ENCODE data around the gene ATP13A4. TPM values are rescaled to one million over a fixed set of nuclear protein-coding genes. Genes with fewer than 3 reads are reported as not detected.

ATP13A4 gene
- total and polyA plus RNA-seq, 5 donors: 0.07 to 0.36 (median 0.25) TPM; not detected in 1

DNA sequence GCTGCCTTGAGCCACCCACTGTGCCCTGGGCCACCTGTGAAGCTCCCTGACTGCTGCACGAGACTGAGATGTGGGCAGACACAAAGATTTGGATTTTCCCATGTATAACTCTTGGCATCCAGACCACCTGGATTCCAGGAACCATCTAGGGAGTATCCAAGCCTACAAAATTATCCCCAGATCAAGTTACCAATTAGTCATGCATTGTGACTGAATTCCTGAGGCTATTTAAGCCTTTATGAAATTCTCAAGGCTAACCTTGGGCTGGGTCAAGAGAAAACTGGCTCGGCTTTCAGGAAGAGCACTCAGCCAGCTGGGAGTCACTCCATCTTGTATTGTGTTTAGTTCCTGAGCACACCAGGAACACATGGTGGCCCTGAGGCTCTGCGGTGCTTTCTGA, 162.8 kb downstream of the ATP13A4 start:
- DNase-seq: no peak
- no peaks in the 10 kb centered on the region for H3K27me3 ChIP-seq (ENCODE audit: control insufficient read depth, insufficient read depth)
- H3K4me1 ChIP-seq (ENCODE audit: control insufficient read depth, insufficient read depth, low read length): no peaks in the 10 kb centered on the region
- 76% methylated on average over 3 of the region's 3 CpGs for WGBS
- no peak overlapping the region for H3K4me3 ChIP-seq (ENCODE audit: low read length)
- no peak overlapping the region for H3K27ac ChIP-seq (ENCODE audit: low read length)
- intact Hi-C loops (cut with DNase I): no loop called here
- no peaks in the 10 kb centered on the region for H3K9me3 ChIP-seq (ENCODE audit: control insufficient read depth, low read length)
- no peak for ATAC-seq

DNA sequence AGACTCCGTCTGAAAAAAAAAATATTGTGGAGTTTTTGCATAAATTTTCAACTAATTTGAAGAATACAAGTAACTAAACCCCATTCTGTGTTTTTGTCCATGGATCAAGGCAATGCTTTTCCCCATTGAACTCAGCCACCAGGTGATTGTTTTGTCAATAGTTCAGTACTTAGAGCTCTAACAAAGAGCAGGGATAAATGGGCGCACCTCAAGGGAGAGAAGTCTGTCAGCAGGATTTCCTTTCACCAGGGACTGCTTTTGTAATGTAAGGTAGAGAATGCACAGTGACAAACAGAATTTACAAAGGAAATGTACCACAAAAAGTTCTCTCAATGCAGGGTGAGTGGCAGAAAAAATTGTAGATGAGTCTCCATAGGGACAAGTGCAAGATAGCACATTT, 165.4 kb downstream of the ATP13A4 start:
- 80% methylated on average over 2 of the region's 2 CpGs for WGBS
- H3K27me3 ChIP-seq (ENCODE audit: control insufficient read depth, insufficient read depth): no peaks in the 10 kb centered on the region
- no peaks in the 10 kb centered on the region for H3K9me3 ChIP-seq (ENCODE audit: control insufficient read depth, low read length)
- DNase-seq (no peak), ATAC-seq (no peak)
- no peaks in the 10 kb centered on the region for H3K4me1 ChIP-seq (ENCODE audit: control insufficient read depth, insufficient read depth, low read length)
- H3K4me3 ChIP-seq (ENCODE audit: low read length): no peak overlapping the region
- intact Hi-C loops (cut with DNase I): no loop called here
- H3K27ac ChIP-seq (ENCODE audit: low read length): no peak overlapping the region

DNA sequence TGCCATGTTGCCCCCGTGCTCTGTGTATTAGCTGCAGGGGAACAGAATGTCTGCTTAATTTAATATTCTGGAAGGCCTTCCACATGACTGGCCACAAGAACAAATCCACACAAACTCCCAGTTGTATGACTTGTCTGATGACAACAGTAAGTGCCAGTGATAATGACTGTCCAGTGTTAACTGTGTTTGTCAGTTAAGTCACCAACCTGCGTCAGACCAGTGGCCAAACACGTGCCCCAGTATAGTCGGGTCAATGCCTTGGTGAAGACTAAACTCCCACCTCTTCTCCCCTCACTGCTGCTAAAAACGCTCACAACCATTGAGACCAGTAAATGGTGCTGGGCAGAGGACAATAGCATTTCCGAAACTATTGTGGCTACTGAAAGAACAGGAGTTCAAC, 166.3 kb downstream of the ATP13A4 start:
- Histone ChIP-seq H3K4me1 (ENCODE audit: control insufficient read depth, insufficient read depth, low read length) (no peaks in the 10 kb centered on the region), H3K9me3 (ENCODE audit: control insufficient read depth, low read length) (no peaks in the 10 kb centered on the region), H3K27me3 (ENCODE audit: control insufficient read depth, insufficient read depth) (no peaks in the 10 kb centered on the region), H3K4me3 (ENCODE audit: low read length) (no peak overlapping the region), H3K27ac (ENCODE audit: low read length) (no peak overlapping the region)
- no peak for ATAC-seq
- 79% methylated on average over 6 of the region's 6 CpGs for WGBS
- DNase-seq: no peak
- intact Hi-C loops (cut with DNase I): no loop called here

DNA sequence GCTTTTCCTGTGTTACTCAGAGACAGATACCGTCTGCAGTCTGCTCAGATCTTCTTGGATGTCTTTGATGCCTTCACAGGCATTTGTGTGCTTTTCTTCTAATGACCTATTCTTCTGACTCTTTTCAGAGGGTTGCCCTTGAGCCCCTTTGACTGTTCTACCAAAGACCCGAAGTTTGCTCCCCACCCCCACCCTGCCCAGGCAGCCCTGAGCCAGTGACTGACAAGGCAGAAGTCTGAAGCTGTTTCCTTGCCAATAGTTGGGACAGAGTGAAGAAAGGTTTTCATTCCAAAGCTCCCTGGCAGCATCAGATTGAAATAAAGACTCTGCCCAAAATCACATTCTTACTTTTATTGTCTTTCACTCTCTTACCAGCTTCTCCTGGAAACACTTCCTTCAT, 167.1 kb downstream of the ATP13A4 start:
- no peak for DNase-seq
- 55% methylated on average over 2 of the region's 2 CpGs for WGBS
- H3K27me3 ChIP-seq (ENCODE audit: control insufficient read depth, insufficient read depth): no peaks in the 10 kb centered on the region
- no peak overlapping the region for H3K4me3 ChIP-seq (ENCODE audit: low read length)
- H3K9me3 ChIP-seq (ENCODE audit: control insufficient read depth, low read length): no peaks in the 10 kb centered on the region
- no peak overlapping the region for H3K27ac ChIP-seq (ENCODE audit: low read length)
- H3K4me1 ChIP-seq (ENCODE audit: control insufficient read depth, insufficient read depth, low read length): no peaks in the 10 kb centered on the region
- ATAC-seq: no peak
- intact Hi-C loops (cut with DNase I): no loop called here

DNA sequence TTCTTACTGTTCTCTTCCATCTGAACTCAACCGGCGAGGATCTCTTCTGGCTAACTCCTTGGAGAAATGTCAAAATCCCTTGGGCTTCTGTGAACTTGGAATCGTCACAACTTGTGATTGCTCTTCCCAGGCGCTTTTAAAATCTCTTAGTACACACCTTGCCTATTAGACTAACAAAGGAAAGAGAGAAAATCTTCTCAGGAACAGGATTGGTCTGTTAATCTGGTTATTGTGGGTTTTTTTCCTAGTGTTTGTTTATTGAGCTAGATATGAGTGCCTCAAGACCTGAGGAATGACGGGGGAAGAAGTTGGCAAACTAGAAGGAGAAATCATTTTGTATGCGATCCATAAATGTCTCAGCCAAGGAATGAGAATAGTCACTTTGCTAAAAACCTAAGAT, 176.0 kb downstream of the ATP13A4 start, which contains the start of gene ATP13A5:
Gene ATP13A5, minus strand, starts transcription at position 48 of the 400 bp plus-strand sequence. Its CDS starts 28 bp downstream, at position 20.
- Histone ChIP-seq H3K27me3 (ENCODE audit: control insufficient read depth, insufficient read depth) (no peaks in the 10 kb centered on the region), H3K4me1 (ENCODE audit: control insufficient read depth, insufficient read depth, low read length) (no peaks in the 10 kb centered on the region), H3K9me3 (ENCODE audit: control insufficient read depth, low read length) (no peaks in the 10 kb centered on the region), H3K27ac (ENCODE audit: low read length) (no peak within 1 kb of the TSS), H3K4me3 (ENCODE audit: low read length) (no peak within 1 kb of the TSS)
- 57% methylated on average over 6 of the region's 6 CpGs for WGBS
- ATAC-seq: no peak
- intact Hi-C loops (cut with DNase I): no loop called here
- no peak for DNase-seq

DNA sequence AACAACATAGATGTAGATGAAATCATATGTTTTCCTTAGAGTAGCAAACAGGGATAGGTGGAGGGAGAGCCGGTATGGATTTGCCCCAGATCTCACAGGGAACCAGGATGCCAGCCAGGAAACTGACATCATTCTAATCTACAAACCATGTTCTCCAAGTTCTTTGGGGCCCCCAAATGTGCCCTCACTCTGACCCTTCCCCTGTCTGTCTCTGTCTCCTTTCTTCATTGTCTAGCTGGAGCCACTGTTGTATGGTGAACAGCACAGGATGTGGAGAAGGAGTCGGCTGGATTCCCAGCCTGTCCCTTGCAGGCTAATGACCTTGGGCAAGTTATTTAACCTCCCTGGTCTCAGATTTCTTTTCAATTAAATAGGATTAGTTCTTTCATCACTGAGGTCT, 177.1 kb downstream of the ATP13A4 start:
- WGBS: 32% methylated on average over 2 of the region's 2 CpGs
- Histone ChIP-seq H3K27ac (ENCODE audit: low read length) (no peak overlapping the region), H3K4me1 (ENCODE audit: control insufficient read depth, insufficient read depth, low read length) (no peaks in the 10 kb centered on the region), H3K4me3 (ENCODE audit: low read length) (no peak overlapping the region), H3K9me3 (ENCODE audit: control insufficient read depth, low read length) (no peaks in the 10 kb centered on the region), H3K27me3 (ENCODE audit: control insufficient read depth, insufficient read depth) (no peaks in the 10 kb centered on the region)
- no peak for DNase-seq
- ATAC-seq: no peak
- intact Hi-C loops (cut with DNase I): no loop called here

DNA sequence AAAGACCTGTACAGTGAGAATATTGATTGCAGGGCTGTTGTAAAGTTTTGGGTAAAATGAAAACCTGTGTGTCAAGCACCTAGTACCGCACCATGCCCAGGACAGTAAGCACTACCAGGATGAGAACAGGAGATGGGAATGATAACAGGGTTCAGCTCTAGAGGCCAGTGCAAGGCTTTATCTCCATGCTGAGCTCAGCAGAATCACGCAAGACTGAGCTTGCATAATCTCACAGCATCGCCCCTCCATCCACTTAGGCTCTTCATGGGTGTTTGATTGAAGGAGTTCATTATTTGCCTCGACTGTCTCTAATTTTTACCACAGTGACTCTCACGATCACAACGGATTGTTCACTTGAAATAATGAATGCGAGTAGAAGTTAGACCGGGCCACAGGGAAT, 179.1 kb downstream of the ATP13A4 start:
- DNase-seq (no peak), ATAC-seq (no peak)
- no peak overlapping the region for H3K4me3 ChIP-seq (ENCODE audit: low read length)
- intact Hi-C loops (cut with DNase I): no loop called here
- 82% methylated on average over 8 of the region's 8 CpGs for WGBS
- H3K4me1 ChIP-seq (ENCODE audit: control insufficient read depth, insufficient read depth, low read length): no peaks in the 10 kb centered on the region
- no peak overlapping the region for H3K27ac ChIP-seq (ENCODE audit: low read length)
- no peaks in the 10 kb centered on the region for H3K9me3 ChIP-seq (ENCODE audit: control insufficient read depth, low read length)
- H3K27me3 ChIP-seq (ENCODE audit: control insufficient read depth, insufficient read depth): no peaks in the 10 kb centered on the region

DNA sequence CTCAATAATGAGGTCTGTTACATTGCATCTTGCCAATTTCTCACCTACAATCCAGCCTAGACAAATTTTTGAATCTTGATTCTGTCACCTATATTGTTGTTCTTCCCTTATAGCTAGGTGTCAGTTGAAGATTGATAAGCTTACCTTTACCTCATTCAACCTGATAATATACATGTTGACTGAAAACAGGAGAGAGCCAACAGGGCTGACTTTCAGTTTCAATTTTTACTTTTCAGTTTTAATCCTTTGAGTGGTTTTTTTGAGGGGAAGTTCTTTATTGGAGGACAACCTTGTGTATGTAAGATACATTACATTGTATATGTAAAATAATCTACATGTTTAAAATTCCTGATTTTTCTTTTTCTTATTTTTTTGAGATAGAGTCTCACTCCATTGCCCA, 181.9 kb downstream of the ATP13A4 start:
- Histone ChIP-seq H3K4me1 (ENCODE audit: control insufficient read depth, insufficient read depth, low read length) (no peaks in the 10 kb centered on the region), H3K4me3 (ENCODE audit: low read length) (no peak overlapping the region), H3K27me3 (ENCODE audit: control insufficient read depth, insufficient read depth) (no peaks in the 10 kb centered on the region), H3K27ac (ENCODE audit: low read length) (no peak overlapping the region), H3K9me3 (ENCODE audit: control insufficient read depth, low read length) (no peaks in the 10 kb centered on the region)
- intact Hi-C loops (cut with DNase I): no loop called here
- ATAC-seq (no peak), DNase-seq (no peak)

DNA sequence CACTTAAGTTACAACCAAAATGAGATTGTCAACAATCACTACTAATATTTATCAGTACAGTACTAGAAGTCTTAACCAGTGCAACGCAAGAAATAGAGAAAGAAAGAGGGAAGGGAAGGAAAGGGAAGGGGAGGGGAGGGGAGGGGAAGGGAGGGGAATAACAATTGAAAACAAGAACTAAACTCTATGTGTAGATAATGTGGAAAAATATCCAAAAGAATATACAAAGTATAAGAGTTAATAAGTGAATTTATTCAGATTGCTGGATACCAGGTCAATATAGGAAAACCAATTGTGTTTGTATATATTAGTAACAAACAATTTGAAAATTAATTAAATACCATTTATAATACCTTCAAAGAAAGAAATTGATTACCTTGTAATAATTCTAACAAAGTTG, 186.8 kb downstream of the ATP13A4 start:
- H3K4me1 ChIP-seq (ENCODE audit: control insufficient read depth, insufficient read depth, low read length): no peaks in the 10 kb centered on the region
- H3K9me3 ChIP-seq (ENCODE audit: control insufficient read depth, low read length): no peaks in the 10 kb centered on the region
- H3K27ac ChIP-seq (ENCODE audit: low read length): no peak overlapping the region
- 56% methylated on average over 1 of the region's 1 CpG for WGBS
- no peak for ATAC-seq
- intact Hi-C loops (cut with DNase I): no loop called here
- no peak overlapping the region for H3K4me3 ChIP-seq (ENCODE audit: low read length)
- DNase-seq: no peak
- H3K27me3 ChIP-seq (ENCODE audit: control insufficient read depth, insufficient read depth): no peaks in the 10 kb centered on the region

DNA sequence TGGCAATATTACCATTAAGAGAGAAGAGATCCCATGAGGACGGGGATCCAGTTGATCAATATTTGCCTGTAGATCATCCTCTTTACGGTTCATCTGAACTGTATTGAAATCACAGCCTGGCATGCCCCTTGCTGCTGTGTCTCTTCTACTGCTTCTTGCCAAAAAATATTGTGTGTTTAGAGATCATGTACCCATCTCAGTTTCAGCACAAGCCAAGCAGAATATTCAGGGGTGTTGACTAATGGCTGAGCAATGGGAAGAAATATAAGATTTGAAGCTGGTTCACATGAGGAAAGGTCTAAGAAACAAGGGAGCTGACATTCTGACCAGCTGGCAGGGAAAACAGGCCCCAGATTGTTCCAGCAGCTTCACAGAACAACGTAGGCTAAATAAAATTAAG, 197.4 kb downstream of the ATP13A4 start:
- Histone ChIP-seq H3K27me3 (ENCODE audit: control insufficient read depth, insufficient read depth) (no peaks in the 10 kb centered on the region), H3K4me1 (ENCODE audit: control insufficient read depth, insufficient read depth, low read length) (no peaks in the 10 kb centered on the region), H3K27ac (ENCODE audit: low read length) (no peak overlapping the region), H3K4me3 (ENCODE audit: low read length) (no peak overlapping the region), H3K9me3 (ENCODE audit: control insufficient read depth, low read length) (no peaks in the 10 kb centered on the region)
- DNase-seq: no peak
- ATAC-seq: no peak
- intact Hi-C loops (cut with DNase I): no loop called here
- 83% methylated on average over 3 of the region's 3 CpGs for WGBS

DNA sequence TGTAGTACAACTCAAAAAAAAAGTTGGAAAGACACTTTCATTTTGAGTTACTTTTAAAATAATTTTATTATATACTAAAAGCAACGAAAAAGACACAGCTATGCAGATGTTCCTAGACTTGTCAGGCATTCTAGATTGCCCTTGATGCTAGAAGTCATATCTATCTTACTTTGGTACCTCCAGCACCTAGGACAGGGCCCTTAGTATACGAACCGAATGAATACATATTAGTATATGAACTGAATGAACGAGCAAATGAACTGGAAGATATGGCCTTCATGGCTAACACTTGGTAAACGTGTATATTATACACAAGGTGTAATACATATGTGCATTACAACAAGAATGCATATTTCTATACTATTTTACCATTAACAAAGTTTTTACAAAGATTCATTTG, 200.3 kb downstream of the ATP13A4 start:
- Histone ChIP-seq H3K9me3 (ENCODE audit: control insufficient read depth, low read length) (no peaks in the 10 kb centered on the region), H3K27me3 (ENCODE audit: control insufficient read depth, insufficient read depth) (no peaks in the 10 kb centered on the region), H3K4me3 (ENCODE audit: low read length) (no peak overlapping the region), H3K27ac (ENCODE audit: low read length) (no peak overlapping the region), H3K4me1 (ENCODE audit: control insufficient read depth, insufficient read depth, low read length) (peaks cover 3% of the 10 kb centered on the region)
- 64% methylated on average over 5 of the region's 5 CpGs for WGBS
- intact Hi-C loops (cut with DNase I): no loop called here
- ATAC-seq: no peak
- DNase-seq: no peak

Data from right cardiac atrium (tissue), 5 donors.